Stimulated activated naive CD4-positive, alpha-beta T cell (primary cell): ENCODE results near the gene CANX.

Experiments
- DNase-seq, 6 experiments: peaks; one replicate each; lab custom pipeline; 2025; lab: John Stamatoyannopoulos, UW

CANX gene

DNA sequence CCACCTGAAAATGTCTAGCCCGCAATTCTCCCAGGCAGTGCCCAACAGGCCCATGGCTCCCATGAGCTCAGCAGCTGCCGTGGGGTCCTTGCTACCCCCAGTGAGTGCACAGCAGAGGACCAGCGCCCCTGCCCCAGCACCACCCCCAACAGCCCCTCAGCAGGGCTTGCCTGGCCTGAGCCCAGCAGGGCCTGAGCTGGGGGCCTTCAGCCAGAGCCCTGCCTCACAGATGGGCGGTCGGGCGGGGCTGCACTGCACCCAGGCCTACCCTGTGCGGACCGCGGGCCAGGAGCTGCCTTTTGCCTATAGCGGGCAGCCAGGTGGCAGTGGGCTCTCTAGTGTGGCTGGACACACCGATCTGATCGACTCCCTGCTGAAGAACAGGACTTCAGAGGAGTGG, 75.7 kb downstream of the CANX start:
- no peak for DNase-seq

GRCh38 chr5:179776411-179776938, 77.7 kb downstream of the CANX start:
- no peak for DNase-seq

DNA sequence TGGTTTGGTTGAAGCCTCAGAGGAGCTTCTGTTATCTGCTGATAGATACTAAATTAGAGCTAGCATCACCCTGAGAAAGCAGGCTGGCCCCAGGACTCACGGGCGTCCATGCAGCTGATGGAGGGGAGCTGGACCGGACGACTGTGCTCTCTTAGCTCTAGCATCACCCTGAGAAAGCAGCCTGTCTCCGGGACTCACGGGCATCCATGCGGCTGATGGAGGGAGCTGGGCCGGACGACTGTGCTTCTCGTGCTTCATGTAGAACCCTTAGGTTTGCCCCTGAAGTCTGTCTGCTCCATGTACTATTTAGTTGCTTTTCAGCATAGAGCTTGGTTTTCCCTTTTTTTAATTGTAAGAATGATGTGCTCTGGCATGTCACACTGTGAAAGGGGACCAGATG, 78.7 kb downstream of the CANX start:
- DNase-seq: no peak

- DNase-seq: no peak
Observed at GRCh38 chr5:179777909-179778308, 79.1 kb downstream of the CANX start.

- DNase-seq: no peak
Observed at GRCh38 chr5:179778591-179778990, 79.8 kb downstream of the CANX start.

DNA sequence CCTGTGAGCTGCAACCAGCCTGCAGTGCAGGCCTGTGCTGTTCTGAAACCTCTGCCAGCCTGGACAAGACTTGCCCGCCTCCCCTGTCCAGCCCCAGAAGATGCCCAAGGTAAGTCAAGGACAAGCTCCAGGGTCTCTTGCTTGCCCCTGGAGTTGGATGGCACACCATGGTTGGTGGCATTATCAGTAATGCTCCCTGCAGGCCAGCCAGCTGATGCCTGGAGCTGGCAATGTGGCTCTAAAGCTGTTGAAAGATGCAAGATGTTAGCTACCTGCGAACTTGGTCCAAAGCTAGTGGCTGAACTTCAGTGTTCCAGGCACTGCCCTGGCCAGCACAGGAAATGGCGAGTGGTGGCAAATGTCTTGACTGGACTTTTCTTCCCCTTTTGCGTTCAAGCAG, 81.1 kb downstream of the CANX start:
- DNase-seq: no peak

DNA sequence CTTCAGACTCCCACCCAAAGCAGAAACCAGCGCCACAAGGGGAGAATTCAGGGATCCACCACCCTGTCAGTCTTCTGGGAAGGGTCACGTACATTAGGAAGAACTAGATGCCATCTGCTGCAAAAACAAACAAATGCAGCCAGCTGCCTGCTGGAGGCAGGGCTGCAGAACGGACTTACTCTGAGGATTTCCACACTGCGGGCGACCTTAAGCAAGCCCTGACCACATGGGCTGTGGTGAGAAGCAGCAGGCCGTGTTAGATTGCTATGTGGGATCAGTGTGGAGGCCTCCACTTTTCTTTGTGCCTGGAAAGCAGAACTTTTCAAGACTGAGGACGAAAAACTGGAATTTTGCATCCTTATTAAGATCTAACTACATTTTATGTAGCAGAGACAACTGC, 81.6 kb downstream of the CANX start:
- no peak for DNase-seq
